Peyer's patch (tissue), 4 donors: ENCODE measurements around the gene HS6ST1. TPM values are rescaled to one million over a fixed set of nuclear protein-coding genes. Genes with fewer than 3 reads are reported as not detected.

Experiments
- DNase-seq, 3 donors: peaks; one replicate each; pipeline ENCODE4 v3.0.0-alpha.2; 2017 to 2019
- H3K27ac ChIP-seq, 4 donors: fragments of 200-600 bp; sonication (generic); one replicate each; pipeline ENCODE4 v1.5.1; 2016 to 2019
- H3K27me3 ChIP-seq, 2 donors: fragments of 200-600 bp; sonication (generic); one replicate each; pipeline ENCODE4 v1.5.1; 2019
- H3K36me3 ChIP-seq, 3 donors: fragments of 200-600 bp; sonication (generic); one replicate each; pipeline ENCODE4 v1.5.1; 2016 to 2019
- H3K4me1 ChIP-seq, 4 donors: fragments of 200-600 bp; sonication (generic); one replicate each; pipeline ENCODE4 v1.5.1; 2016 to 2019
- H3K4me3 ChIP-seq, 4 donors: fragments of 200-600 bp; sonication (generic); 1 replicate in 3 of 4; 2 replicates in 1 of 4; pipeline ENCODE4 v1.5.1; 2016 to 2019; ENCODE audit warnings: mild to moderate bottlenecking in 1 of 4
- H3K9me3 ChIP-seq, 4 donors: fragments of 200-600 bp; sonication (generic); one replicate each; pipeline ENCODE4 v1.5.1; 2016 to 2019; ENCODE audit warnings: mild to moderate bottlenecking in 1 of 4
- POLR2A ChIP-seq, 2 donors: fragments of 450-650 bp; IDR thresholded peaks; one replicate each; pipeline ENCODE4 v1.5.1; 2017; ENCODE audit warnings: antibody characterized with exemption in 2 of 2, mild to moderate bottlenecking in 2 of 2, moderate library complexity in 2 of 2
- total RNA-seq, 4 donors: library from RNA; depleted of rRNA; stranded (reverse); fragments of >200 nt; gene quantifications; one replicate each; pipeline ENCODE4 v1.1.0, GENCODE V29; 2016
- TF ChIP-seq, protein P1 (sequence below), 6 experiments: fragments of 450-650 bp in 4 of 6; fragments of 200-600 bp in 2 of 6; sonication (generic) in 1 of 6; IDR thresholded peaks; one replicate each; pipeline ENCODE4 v1.5.1; 2017 to 2019; ENCODE audit warnings: antibody characterized with exemption in 6 of 6, mild to moderate bottlenecking in 3 of 6, moderate library complexity in 1 of 6

HS6ST1 gene
- total RNA-seq, 4 donors from 2014 or later = 16.5 to 52.0 (median 40.2) TPM

DNA sequence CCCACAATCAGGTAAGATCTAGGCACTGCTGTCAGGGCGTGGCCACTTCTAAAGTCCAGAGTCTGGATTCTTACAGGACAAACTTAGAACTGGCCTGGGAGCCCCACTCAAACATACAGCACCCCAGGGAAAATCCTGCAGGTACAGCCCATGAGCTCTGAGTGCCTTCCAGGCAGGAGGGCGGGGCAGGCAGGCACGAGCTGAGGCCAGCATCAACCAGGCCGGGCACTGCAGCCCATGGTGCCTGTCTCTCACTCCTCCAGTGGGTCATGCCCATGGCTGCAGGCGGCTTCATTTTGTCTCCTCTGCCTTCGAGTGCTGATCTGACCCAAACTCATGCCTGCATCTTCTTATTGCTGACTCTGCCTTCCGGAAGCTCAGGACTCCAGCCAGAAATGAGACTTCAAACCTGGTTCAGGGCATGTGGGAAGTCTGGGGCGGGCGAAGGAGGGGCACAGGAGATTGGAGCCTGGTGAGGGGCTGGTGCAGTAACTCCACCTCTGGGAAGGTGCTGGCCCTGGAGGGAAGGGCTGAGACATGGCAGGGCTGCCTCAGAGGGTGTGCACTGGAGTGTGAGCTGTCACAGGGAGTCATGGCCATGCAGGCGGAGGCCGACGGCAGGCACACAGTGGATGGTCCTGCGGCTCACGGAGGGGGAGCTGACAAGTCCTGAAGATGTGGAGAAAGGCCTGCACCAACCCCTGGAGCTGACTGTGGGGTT lies 40.5 kb downstream of the HS6ST1 start:
- Histone ChIP-seq H3K4me3 (no peak overlapping the region), H3K4me1 (peaks cover 0 to 52% (median 0%) of the 10 kb centered on the region in 4 donors), H3K36me3 (peaks cover 0 to 6% (median 0%) of the 10 kb centered on the region in 3 donors), H3K27ac (peak overlapping the region in 1 of 4 donors; percentile 21), H3K9me3 (no peaks in the 10 kb centered on the region), H3K27me3 (no peaks in the 10 kb centered on the region)
- DNase-seq = peak in 2 of 3 donors; percentile 59 to 67
- TF ChIP-seq POLR2A (IDR thresholded peaks at IDR 0.05) = no peak
- TF ChIP-seq, protein P1, sequence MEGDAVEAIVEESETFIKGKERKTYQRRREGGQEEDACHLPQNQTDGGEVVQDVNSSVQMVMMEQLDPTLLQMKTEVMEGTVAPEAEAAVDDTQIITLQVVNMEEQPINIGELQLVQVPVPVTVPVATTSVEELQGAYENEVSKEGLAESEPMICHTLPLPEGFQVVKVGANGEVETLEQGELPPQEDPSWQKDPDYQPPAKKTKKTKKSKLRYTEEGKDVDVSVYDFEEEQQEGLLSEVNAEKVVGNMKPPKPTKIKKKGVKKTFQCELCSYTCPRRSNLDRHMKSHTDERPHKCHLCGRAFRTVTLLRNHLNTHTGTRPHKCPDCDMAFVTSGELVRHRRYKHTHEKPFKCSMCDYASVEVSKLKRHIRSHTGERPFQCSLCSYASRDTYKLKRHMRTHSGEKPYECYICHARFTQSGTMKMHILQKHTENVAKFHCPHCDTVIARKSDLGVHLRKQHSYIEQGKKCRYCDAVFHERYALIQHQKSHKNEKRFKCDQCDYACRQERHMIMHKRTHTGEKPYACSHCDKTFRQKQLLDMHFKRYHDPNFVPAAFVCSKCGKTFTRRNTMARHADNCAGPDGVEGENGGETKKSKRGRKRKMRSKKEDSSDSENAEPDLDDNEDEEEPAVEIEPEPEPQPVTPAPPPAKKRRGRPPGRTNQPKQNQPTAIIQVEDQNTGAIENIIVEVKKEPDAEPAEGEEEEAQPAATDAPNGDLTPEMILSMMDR (IDR thresholded peaks at IDR 0.05) = no peak

DNA sequence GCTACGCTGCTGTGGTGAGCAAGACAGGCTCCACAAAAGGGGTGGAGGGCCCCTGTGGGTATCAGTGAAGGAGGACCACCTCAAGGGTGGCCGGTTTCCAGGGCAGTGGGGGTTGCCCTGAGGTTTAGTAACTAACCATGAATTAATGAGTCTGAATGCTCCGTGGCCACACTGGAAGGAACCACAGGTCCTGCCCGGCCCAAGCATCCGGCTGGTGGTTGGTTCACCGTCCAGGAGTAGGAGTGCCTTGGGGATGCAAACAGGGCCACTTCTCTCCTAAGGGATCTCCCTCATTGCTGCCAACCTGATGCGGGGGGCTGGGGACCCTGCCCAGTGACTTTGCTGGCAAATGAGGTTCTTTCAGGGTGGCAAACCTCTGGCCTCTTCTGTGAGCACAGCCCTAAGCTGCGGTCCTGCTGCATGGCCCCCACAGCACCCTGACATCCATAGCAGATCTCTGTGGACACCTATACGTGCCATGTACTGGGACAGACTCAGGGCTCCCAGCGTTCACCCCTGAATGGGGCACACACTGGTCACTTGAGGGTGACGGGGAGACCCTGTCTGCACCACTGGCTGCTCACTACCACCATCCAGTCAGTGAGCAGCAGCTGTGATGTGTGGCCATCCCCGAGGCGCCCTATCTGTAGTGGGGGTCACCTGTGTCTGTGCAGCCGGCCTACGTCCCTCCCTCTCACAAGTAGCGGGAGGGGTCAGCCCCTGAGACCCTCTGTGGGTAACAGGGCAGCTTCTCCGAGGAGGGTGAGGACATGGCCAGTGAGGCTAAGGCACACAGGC lies 41.6 kb downstream of the HS6ST1 start:
- H3K4me1 ChIP-seq = peaks cover 0 to 46% (median 0%) of the 10 kb centered on the region in 4 donors
- H3K36me3 ChIP-seq = peaks cover 0 to 6% (median 0%) of the 10 kb centered on the region in 3 donors
- H3K9me3 ChIP-seq = no peaks in the 10 kb centered on the region
- no peaks in the 10 kb centered on the region for H3K27me3 ChIP-seq
- peak in 2 of 3 donors; percentile 35 to 41 for DNase-seq
- TF ChIP-seq, protein P1 (IDR thresholded peaks at IDR 0.05) = no peak
- no peak for TF ChIP-seq POLR2A (IDR thresholded peaks at IDR 0.05)
- no peak overlapping the region for H3K4me3 ChIP-seq
- peak overlapping the region in 1 of 4 donors; percentile 21 for H3K27ac ChIP-seq

DNA sequence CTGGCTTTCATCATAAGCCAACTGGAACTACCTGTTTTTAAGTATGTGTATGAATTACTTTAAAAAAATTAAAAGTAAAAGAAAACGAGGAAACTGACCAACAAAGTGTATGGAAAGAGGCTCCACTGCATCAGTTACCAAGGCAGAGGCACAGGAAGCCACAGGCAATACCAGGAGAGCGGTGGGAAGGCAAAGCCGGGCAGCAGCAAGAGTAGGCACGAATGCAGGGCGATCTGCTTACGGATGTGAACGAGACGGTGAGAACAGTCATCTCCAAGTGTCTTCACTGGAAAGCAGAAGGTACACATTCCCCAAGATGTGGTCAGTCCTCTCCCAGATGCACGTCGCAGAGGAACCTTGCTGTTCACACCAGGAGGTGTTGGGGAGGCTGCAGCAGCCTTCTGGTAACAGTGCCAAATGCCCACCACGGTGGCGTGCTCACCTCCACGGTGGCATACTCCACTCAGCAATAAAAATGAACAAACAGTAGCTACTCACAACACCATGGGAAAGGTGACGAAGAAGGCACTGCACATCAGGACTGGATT lies 43.1 kb downstream of the HS6ST1 start:
- peak in 1 of 3 donors; percentile 26 for DNase-seq
- no peaks in the 10 kb centered on the region for H3K9me3 ChIP-seq
- TF ChIP-seq POLR2A (IDR thresholded peaks at IDR 0.05) = no peak
- TF ChIP-seq, protein P1 (IDR thresholded peaks at IDR 0.05) = no peak
- no peaks in the 10 kb centered on the region for H3K27me3 ChIP-seq
- peaks cover 0 to 38% (median 0%) of the 10 kb centered on the region in 4 donors for H3K4me1 ChIP-seq
- H3K36me3 ChIP-seq = peaks cover 0 to 6% (median 0%) of the 10 kb centered on the region in 3 donors
- no peak overlapping the region for H3K27ac ChIP-seq
- no peak overlapping the region for H3K4me3 ChIP-seq

DNA sequence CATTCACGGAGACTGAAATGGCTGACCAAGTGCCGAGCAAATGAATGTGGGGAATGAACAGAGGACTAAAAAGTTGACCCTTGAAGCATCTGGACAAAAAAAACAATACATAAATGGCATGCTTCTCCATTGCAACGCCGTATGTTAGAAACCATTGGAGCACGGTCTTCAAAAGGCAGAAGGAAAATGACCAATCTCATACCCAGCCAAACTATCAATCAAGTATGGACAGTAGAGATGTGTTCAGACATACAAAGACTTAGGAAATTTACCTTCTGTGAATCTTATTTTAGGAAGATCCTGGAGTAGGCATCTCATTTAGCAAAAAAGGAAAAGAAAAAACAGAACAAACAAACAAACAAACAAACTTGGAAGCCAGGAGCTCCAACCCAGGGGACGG lies 44.5 kb downstream of the HS6ST1 start:
- DNase-seq = no peak
- TF ChIP-seq, protein P1 (IDR thresholded peaks at IDR 0.05) = no peak
- H3K9me3 ChIP-seq = no peaks in the 10 kb centered on the region
- no peaks in the 10 kb centered on the region for H3K27me3 ChIP-seq
- peaks cover 0 to 6% (median 0%) of the 10 kb centered on the region in 3 donors for H3K36me3 ChIP-seq
- H3K4me3 ChIP-seq = no peak overlapping the region
- no peak overlapping the region for H3K27ac ChIP-seq
- H3K4me1 ChIP-seq = peaks cover 0 to 34% (median 0%) of the 10 kb centered on the region in 4 donors

DNA sequence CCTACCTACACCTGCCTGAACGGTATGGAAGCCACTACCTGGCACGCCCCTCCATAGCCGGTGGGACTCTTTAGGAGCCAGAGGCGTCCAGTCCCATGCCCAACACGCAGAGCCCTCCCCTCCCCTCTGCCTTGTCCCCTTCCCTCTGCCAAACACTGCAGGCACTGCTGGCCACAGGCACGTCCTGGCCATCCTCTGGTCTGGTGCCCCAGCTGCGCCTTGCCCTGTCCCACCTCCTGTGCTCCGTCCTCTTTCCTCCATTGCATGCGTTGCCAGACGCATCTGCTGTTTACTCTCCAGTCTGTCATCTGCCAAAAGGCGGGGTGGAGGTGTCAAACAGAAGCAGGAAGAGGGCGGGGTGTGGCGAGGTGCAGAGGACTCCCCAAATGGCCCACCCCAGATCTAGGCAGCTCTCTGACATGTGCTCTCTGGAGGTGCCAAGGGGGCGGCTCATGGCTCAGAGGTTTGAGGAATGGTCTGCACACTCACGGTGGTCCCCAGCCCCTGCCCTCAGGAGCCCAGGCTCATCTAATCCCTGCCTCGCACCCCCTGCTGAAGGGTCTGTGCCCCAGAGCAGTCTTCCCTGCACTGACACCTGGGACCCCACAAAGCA lies 45.1 kb downstream of the HS6ST1 start:
- TF ChIP-seq, protein P1 (IDR thresholded peaks at IDR 0.05) = no peak
- no peak for TF ChIP-seq POLR2A (IDR thresholded peaks at IDR 0.05)
- no peaks in the 10 kb centered on the region for H3K27me3 ChIP-seq
- H3K4me3 ChIP-seq = no peak overlapping the region
- H3K27ac ChIP-seq = no peak overlapping the region
- peak in 2 of 3 donors; percentile 44 to 47 for DNase-seq
- H3K9me3 ChIP-seq = no peaks in the 10 kb centered on the region
- peaks cover 0 to 6% (median 0%) of the 10 kb centered on the region in 3 donors for H3K36me3 ChIP-seq
- H3K4me1 ChIP-seq = peaks cover 0 to 30% (median 0%) of the 10 kb centered on the region in 4 donors
